CD4-positive, alpha-beta memory T cell (primary cell): Measurements from ENCODE around the gene TUBG2. TPM values are rescaled to one million over a fixed set of nuclear protein-coding genes. Genes with fewer than 3 reads are reported as not detected.
A peak's percentile ranks its signal among the peaks of the same experiment; 100 is the strongest.

ENCODE experiments used
- CTCF ChIA-PET: fragments of 350-600 bp; sonication (Branson Sonifier 250); formaldehyde crosslinking; loops from one replicate; lab custom pipeline; 2021; ENCODE audit warnings: inconsistent platforms; ENCODE audit not compliant: partially characterized antibody; lab: Charles Lee
- POLR2A ChIA-PET: fragments of 350-600 bp; sonication (Branson Sonifier 250); formaldehyde crosslinking; loops from one replicate; lab custom pipeline; 2021; ENCODE audit not compliant: partially characterized antibody; lab: Charles Lee
- DNase-seq, 5 donors: peaks; one replicate each; pipeline versions ENCODE4 v3.0.0 to v3.0.0-alpha.2; 2020 to 2022; ENCODE audit warnings: mixed read lengths in 1 of 5
- H3K27ac ChIP-seq: one replicate; pipeline ENCODE4 v1.7.0; 2013; ENCODE audit warnings: low read depth, low read length
- H3K27me3 ChIP-seq: 2 replicates; pipeline ENCODE4 v1.7.0; 2013; ENCODE audit warnings: mild to moderate bottlenecking, low read length, moderate library complexity; ENCODE audit not compliant: insufficient read depth
- H3K36me3 ChIP-seq: 2 replicates; pipeline ENCODE4 v1.7.0; 2013; ENCODE audit warnings: mild to moderate bottlenecking, low read length, moderate library complexity; ENCODE audit not compliant: insufficient read depth
- H3K4me1 ChIP-seq: 2 replicates; pipeline ENCODE4 v1.7.0; 2013; ENCODE audit warnings: mild to moderate bottlenecking, low read length, moderate library complexity; ENCODE audit not compliant: insufficient read depth
- H3K4me3 ChIP-seq, 2 donors: one replicate each; pipeline ENCODE4 v1.7.0; 2013; ENCODE audit warnings: low read length in 2 of 2, mild to moderate bottlenecking in 1 of 2
- H3K9me3 ChIP-seq, 2 donors: one replicate each; pipeline ENCODE4 v1.7.0; 2013; ENCODE audit warnings: low read length in 2 of 2, control low read depth in 1 of 2; ENCODE audit not compliant: control insufficient read depth in 1 of 2
- H3K27ac Mint-ChIP-seq, 7 donors: one replicate each; pipeline ENCODE4 v1.8.0; 2020 to 2021; ENCODE audit warnings: mixed read lengths in 7 of 7, mild to moderate bottlenecking in 6 of 7, inconsistent platforms in 3 of 7, moderate library complexity in 3 of 7
- H3K27me3 Mint-ChIP-seq, 2 donors: one replicate each; pipeline ENCODE4 v1.8.0; 2020 to 2021; ENCODE audit warnings: mixed read lengths in 2 of 2
- H3K36me3 Mint-ChIP-seq, 2 donors: one replicate each; pipeline ENCODE4 v1.8.0; 2020 to 2021; ENCODE audit warnings: mixed read lengths in 2 of 2, inconsistent platforms in 1 of 2, mild to moderate bottlenecking in 1 of 2
- H3K4me1 Mint-ChIP-seq, 4 donors: one replicate each; pipeline ENCODE4 v1.8.0; 2020 to 2021; ENCODE audit warnings: mixed read lengths in 4 of 4, mild to moderate bottlenecking in 1 of 4
- H3K4me3 Mint-ChIP-seq, 8 donors: one replicate each; pipeline ENCODE4 v1.8.0; 2020 to 2021; ENCODE audit warnings: mixed read lengths in 8 of 8, mild to moderate bottlenecking in 7 of 8, moderate library complexity in 6 of 8, inconsistent platforms in 3 of 8
- H3K9me3 Mint-ChIP-seq, 8 donors: one replicate each; pipeline ENCODE4 v1.8.0; 2020 to 2021; ENCODE audit warnings: mixed read lengths in 8 of 8, mild to moderate bottlenecking in 5 of 8, inconsistent platforms in 3 of 8, moderate library complexity in 1 of 8
- intact Hi-C: fragments of 100-400 bp; cut with micrococcal nuclease; formaldehyde crosslinking; loops from one replicate; pipeline ENCODE4 v1.15.1; 2023
- polyA plus RNA-seq, 2 donors: library from polyadenylated mRNA; unstranded; fragments of 300-500 nt; fragmentation: Illumina TruSeq; gene quantifications; one replicate each; pipeline ENCODE4 v1.2.3, GENCODE V29; 2021
- total RNA-seq, 2 experiments: library from RNA; stranded (reverse); gene quantifications; one replicate each; pipeline ENCODE4 v1.2.3, GENCODE V29; 2021

Gene TUBG2
- total and polyA plus RNA-seq, 4 experiments from 2014 or later = 3.0 to 19.1 (median 11.5) TPM

GRCh38 chr17:42686520-42687128 is 27.5 kb downstream of the TUBG2 start:
- intact Hi-C loops = no loop called here

GRCh38 chr17:42687707-42688320 is 28.7 kb downstream of the TUBG2 start:
- peaks cover 10% of the 10 kb centered on the region for H3K4me1 ChIP-seq
- H3K27ac ChIP-seq = no peak overlapping the region
- no peaks in the 10 kb centered on the region for H3K36me3 ChIP-seq
- H3K27me3 Mint-ChIP-seq = peaks cover 3 to 6% of the 10 kb centered on the region in 2 donors
- CTCF ChIA-PET = no interaction called here
- H3K4me1 Mint-ChIP-seq = peaks cover 6 to 15% (median 11%) of the 10 kb centered on the region in 4 donors
- no peak for DNase-seq
- H3K9me3 ChIP-seq = no peaks in the 10 kb centered on the region
- H3K9me3 Mint-ChIP-seq = no peaks in the 10 kb centered on the region
- no peak overlapping the region for H3K27ac Mint-ChIP-seq
- H3K27me3 ChIP-seq = peaks cover 5% of the 10 kb centered on the region
- no peak overlapping the region for H3K4me3 Mint-ChIP-seq
- intact Hi-C loops = no loop called here
- POLR2A ChIA-PET = no interaction called here
- H3K4me3 ChIP-seq = no peak overlapping the region
- no peaks in the 10 kb centered on the region for H3K36me3 Mint-ChIP-seq

More at GRCh38 chr17:42686520-42687128, 27.5 kb downstream of the TUBG2 start:
- H3K9me3 Mint-ChIP-seq = no peaks in the 10 kb centered on the region
- no peak for DNase-seq
- H3K4me3 Mint-ChIP-seq = no peak overlapping the region
- Histone ChIP-seq H3K27me3 (peaks cover 9% of the 10 kb centered on the region), H3K4me3 (no peak overlapping the region), H3K9me3 (no peaks in the 10 kb centered on the region), H3K27ac (no peak overlapping the region), H3K36me3 (no peaks in the 10 kb centered on the region), H3K4me1 (peaks cover 22% of the 10 kb centered on the region)
- peaks cover 8 to 16% of the 10 kb centered on the region in 2 donors for H3K27me3 Mint-ChIP-seq
- H3K36me3 Mint-ChIP-seq = no peaks in the 10 kb centered on the region
- CTCF ChIA-PET = no interaction called here
- POLR2A ChIA-PET = no interaction called here
- peaks cover 14 to 26% (median 21%) of the 10 kb centered on the region in 4 donors for H3K4me1 Mint-ChIP-seq
- no peak overlapping the region for H3K27ac Mint-ChIP-seq

DNA sequence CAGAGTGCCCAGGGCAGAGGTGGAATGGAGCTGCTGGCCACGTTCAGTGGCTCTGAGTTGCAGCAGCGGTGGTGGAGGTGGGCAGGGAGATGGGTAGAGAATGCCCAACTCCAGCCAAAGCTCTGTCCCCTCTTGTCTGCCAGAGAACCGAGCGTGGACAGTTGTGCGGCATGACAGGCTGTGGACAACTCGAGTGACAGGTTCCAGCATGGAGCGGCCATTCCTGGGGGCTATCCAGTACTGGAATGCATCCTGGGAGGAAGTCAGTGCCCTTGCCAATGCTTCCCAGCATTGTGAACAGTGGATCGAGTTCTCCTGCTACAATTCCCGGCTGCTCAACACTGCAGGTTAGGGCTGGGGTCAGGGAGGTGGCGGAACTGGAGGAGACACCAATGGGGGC is 31.5 kb downstream of the TUBG2 start:
- intact Hi-C loops = no loop called here
- peaks cover 0 to 3% (median 2%) of the 10 kb centered on the region in 4 donors for H3K4me1 Mint-ChIP-seq
- no peak overlapping the region for H3K27ac Mint-ChIP-seq
- Histone ChIP-seq H3K9me3 (no peaks in the 10 kb centered on the region), H3K27me3 (no peaks in the 10 kb centered on the region), H3K4me3 (no peak overlapping the region), H3K27ac (no peak overlapping the region), H3K36me3 (no peaks in the 10 kb centered on the region), H3K4me1 (no peaks in the 10 kb centered on the region)
- CTCF ChIA-PET = interaction anchor here (1.1 kb wide), 1 partner anchor 10 kb away, joined by 3 read pairs; no protein-coding TSS in a partner anchor
- peaks cover under 1 to 1% of the 10 kb centered on the region in 2 donors for H3K36me3 Mint-ChIP-seq
- POLR2A ChIA-PET = interaction anchor here (1.2 kb wide), 1 partner anchor 19 kb away, joined by 3 read pairs; no protein-coding TSS in a partner anchor
- H3K27me3 Mint-ChIP-seq = no peaks in the 10 kb centered on the region
- no peak for DNase-seq
- no peak overlapping the region for H3K4me3 Mint-ChIP-seq
- no peaks in the 10 kb centered on the region for H3K9me3 Mint-ChIP-seq

- no peaks in the 10 kb centered on the region for H3K9me3 Mint-ChIP-seq
- Histone ChIP-seq H3K27ac (no peak overlapping the region), H3K36me3 (no peaks in the 10 kb centered on the region), H3K27me3 (no peaks in the 10 kb centered on the region), H3K4me1 (no peaks in the 10 kb centered on the region), H3K9me3 (no peaks in the 10 kb centered on the region), H3K4me3 (no peak overlapping the region)
- POLR2A ChIA-PET = no interaction called here
- CTCF ChIA-PET = no interaction called here
- H3K27me3 Mint-ChIP-seq = no peaks in the 10 kb centered on the region
- no peak overlapping the region for H3K4me3 Mint-ChIP-seq
- no peak overlapping the region for H3K27ac Mint-ChIP-seq
- H3K4me1 Mint-ChIP-seq = peaks cover 0 to 3% (median 2%) of the 10 kb centered on the region in 4 donors
- intact Hi-C loops = no loop called here
- H3K36me3 Mint-ChIP-seq = peaks cover 4 to 6% of the 10 kb centered on the region in 2 donors
- DNase-seq = no peak
These were observed 32.0 kb downstream of the TUBG2 start for GRCh38 chr17:42691021-42691545.

DNA sequence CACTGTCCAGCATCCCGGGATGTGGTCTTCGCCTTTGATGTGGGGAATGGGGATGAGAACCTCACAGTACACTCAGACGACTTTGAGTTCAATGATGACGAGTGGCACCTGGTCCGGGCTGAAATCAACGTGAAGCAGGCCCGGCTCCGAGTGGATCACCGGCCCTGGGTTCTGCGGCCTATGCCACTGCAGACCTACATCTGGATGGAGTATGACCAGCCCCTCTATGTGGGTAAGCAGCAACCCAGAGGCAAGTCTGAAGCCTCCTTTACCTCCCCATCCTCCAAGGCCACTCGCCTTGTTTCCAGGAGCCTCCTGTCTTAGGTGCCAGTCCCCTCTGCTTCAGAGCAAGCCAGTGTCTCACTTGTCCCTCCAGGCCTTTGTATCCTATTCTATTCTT is 33.4 kb downstream of the TUBG2 start:
- H3K36me3 ChIP-seq = no peaks in the 10 kb centered on the region
- no peak for DNase-seq
- Mint-ChIP-seq H3K27me3 (no peaks in the 10 kb centered on the region), H3K36me3 (peaks cover 4 to 6% of the 10 kb centered on the region in 2 donors), H3K9me3 (no peaks in the 10 kb centered on the region), H3K4me3 (no peak overlapping the region), H3K27ac (peak overlapping the region in 1 of 7 donors; percentile 57), H3K4me1 (peaks cover 0 to 3% (median 2%) of the 10 kb centered on the region in 4 donors)
- no peaks in the 10 kb centered on the region for H3K27me3 ChIP-seq
- H3K4me1 ChIP-seq = no peaks in the 10 kb centered on the region
- intact Hi-C loops = no loop called here
- ChIA-PET CTCF (interaction anchor here (2.2 kb wide), 1 partner anchor 114 kb away, joined by 5 read pairs; no protein-coding TSS in a partner anchor), POLR2A (no interaction called here)
- no peak overlapping the region for H3K4me3 ChIP-seq
- no peak overlapping the region for H3K27ac ChIP-seq
- H3K9me3 ChIP-seq = no peaks in the 10 kb centered on the region

DNA sequence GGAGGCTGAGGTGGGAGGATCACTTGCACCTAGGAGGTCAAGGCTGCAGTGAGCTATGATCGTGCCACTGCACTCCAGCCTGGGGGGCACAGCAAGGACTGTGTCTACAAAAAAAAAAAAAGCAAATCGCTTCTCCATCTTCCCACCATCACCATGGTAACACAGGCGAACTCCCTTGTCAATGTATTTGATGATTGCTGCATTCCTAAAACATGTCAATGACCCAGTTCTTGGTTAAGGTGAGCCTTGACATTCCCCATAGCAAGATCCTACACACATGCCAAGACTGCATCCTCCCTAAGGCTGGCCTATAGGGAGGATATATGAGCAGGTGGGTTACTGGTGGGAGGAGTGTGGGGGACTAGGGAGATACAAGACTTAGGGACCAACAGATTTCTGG is 35.4 kb downstream of the TUBG2 start:
- no peak for DNase-seq
- ChIA-PET POLR2A (no interaction called here), CTCF (interaction anchor here (0.7 kb wide), 1 partner anchor 33 kb away, joined by 3 read pairs; no protein-coding TSS in a partner anchor)
- peaks cover 0 to 5% (median 1%) of the 10 kb centered on the region in 4 donors for H3K4me1 Mint-ChIP-seq
- H3K27me3 Mint-ChIP-seq = no peaks in the 10 kb centered on the region
- Histone ChIP-seq H3K36me3 (no peaks in the 10 kb centered on the region), H3K27ac (no peak overlapping the region), H3K4me1 (no peaks in the 10 kb centered on the region), H3K27me3 (no peaks in the 10 kb centered on the region), H3K9me3 (no peaks in the 10 kb centered on the region), H3K4me3 (no peak overlapping the region)
- no peak overlapping the region for H3K4me3 Mint-ChIP-seq
- H3K9me3 Mint-ChIP-seq = no peaks in the 10 kb centered on the region
- no peak overlapping the region for H3K27ac Mint-ChIP-seq
- intact Hi-C loops = no loop called here
- peaks cover 4 to 14% of the 10 kb centered on the region in 2 donors for H3K36me3 Mint-ChIP-seq

- intact Hi-C loops = no loop called here
- Histone ChIP-seq H3K4me3 (no peak overlapping the region), H3K27ac (no peak overlapping the region), H3K9me3 (no peaks in the 10 kb centered on the region), H3K27me3 (no peaks in the 10 kb centered on the region), H3K36me3 (no peaks in the 10 kb centered on the region), H3K4me1 (no peaks in the 10 kb centered on the region)
- ChIA-PET POLR2A (no interaction called here), CTCF (no interaction called here)
- no peak overlapping the region for H3K27ac Mint-ChIP-seq
- H3K4me3 Mint-ChIP-seq = no peak overlapping the region
- H3K9me3 Mint-ChIP-seq = no peaks in the 10 kb centered on the region
- no peaks in the 10 kb centered on the region for H3K27me3 Mint-ChIP-seq
- peaks cover 5 to 15% of the 10 kb centered on the region in 2 donors for H3K36me3 Mint-ChIP-seq
- H3K4me1 Mint-ChIP-seq = peaks cover 0 to 5% (median 1%) of the 10 kb centered on the region in 4 donors
- no peak for DNase-seq
These were observed 36.4 kb downstream of the TUBG2 start for GRCh38 chr17:42695500-42695899.
